ENCODE data around the gene ZSCAN21.

Gene ZSCAN21

DNA sequence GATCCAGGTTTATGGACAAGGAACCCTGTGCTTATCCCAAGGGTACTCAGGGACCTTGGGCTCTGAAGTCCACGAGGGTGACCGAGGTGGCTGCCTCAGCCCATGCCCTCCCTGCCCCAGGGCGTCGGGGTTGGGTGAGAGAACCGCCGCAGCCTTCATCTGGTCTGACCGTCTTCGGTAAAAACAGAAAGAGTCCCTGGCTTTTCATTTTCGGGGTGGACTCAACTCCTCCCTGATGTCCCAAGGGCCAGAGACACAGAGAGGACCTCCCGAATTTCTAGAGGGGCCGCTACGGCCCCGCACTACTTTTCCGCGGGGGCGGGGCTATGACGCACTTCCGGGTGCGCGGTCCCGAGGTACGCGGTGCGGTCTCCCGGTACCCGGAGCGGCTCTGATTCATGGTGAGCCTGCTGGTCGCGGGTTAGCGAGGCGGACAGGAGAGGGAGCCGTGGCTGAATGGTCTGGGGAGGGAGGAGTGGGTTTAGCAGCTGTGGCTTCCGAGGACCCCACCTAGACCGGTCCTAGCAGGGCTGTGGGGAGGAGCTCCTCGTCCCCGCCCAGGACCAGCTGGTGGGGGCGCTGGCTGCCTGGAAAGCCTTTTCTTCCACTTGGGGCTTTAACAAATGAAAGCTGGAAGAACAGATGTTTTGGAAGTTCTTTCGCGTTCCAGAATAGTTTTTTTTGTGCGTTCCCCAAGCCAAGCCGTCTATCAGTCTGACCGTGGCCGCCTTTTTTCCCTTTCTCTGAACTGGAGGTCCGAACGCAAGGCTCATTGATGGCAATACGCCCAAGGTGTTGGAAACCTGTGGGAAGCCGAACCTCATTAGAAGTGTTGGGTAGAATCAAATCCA, at the start of gene ZSCAN21 (continued):
- TF ChIP-seq, protein P1, sequence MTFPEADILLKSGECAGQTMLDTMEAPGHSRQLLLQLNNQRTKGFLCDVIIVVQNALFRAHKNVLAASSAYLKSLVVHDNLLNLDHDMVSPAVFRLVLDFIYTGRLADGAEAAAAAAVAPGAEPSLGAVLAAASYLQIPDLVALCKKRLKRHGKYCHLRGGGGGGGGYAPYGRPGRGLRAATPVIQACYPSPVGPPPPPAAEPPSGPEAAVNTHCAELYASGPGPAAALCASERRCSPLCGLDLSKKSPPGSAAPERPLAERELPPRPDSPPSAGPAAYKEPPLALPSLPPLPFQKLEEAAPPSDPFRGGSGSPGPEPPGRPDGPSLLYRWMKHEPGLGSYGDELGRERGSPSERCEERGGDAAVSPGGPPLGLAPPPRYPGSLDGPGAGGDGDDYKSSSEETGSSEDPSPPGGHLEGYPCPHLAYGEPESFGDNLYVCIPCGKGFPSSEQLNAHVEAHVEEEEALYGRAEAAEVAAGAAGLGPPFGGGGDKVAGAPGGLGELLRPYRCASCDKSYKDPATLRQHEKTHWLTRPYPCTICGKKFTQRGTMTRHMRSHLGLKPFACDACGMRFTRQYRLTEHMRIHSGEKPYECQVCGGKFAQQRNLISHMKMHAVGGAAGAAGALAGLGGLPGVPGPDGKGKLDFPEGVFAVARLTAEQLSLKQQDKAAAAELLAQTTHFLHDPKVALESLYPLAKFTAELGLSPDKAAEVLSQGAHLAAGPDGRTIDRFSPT (tag by site-specific recombination; IDR thresholded peaks at IDR 0.05), result no peak
- TF ChIP-seq ZNF654 (tag by site-specific recombination; IDR thresholded peaks at IDR 0.05; ENCODE audit: low read depth) (no peak), ZNF366 (tag by site-specific recombination; conservative IDR thresholded peaks at IDR 0.05) (0 out of 2 replicates have a peak, but pooled peaks have one; percentile 11), GLIS1 (tag by site-specific recombination; IDR thresholded peaks at IDR 0.05) (peak; percentile 81), ZNF174 (tag by site-specific recombination; IDR thresholded peaks at IDR 0.05) (no peak), KLF7 (tag by site-specific recombination; IDR thresholded peaks at IDR 0.05; ENCODE audit: borderline replicate concordance) (peak; percentile 74; the same call in 1 of the 2 replicates), ZBTB17 (tag by site-specific recombination; IDR thresholded peaks at IDR 0.05) (peak; percentile 73), YY2 (tag by site-specific recombination; IDR thresholded peaks at IDR 0.05) (no peak), ZNF211 (tag by site-specific recombination; IDR thresholded peaks at IDR 0.05; ENCODE audit: low read depth) (no peak), ZNF837 (tag by site-specific recombination; IDR thresholded peaks at IDR 0.05) (no peak), ZNF629 (tag by site-specific recombination; IDR thresholded peaks at IDR 0.05) (peak; percentile 97), ZNF777 (tag by site-specific recombination; IDR thresholded peaks at IDR 0.05; ENCODE audit: borderline replicate concordance) (no peak), SP3 (tag by site-specific recombination; IDR thresholded peaks at IDR 0.05) (peak; percentile 96), KLF16 (tag by site-specific recombination; IDR thresholded peaks at IDR 0.05) (peak; percentile 90), FEZF1 (tag by site-specific recombination; IDR thresholded peaks at IDR 0.05) (no peak), ZNF221 (tag by site-specific recombination; IDR thresholded peaks at IDR 0.05; ENCODE audit: borderline replicate concordance) (no peak), ZNF37A (tag by site-specific recombination; IDR thresholded peaks at IDR 0.05) (no peak), REPIN1 (tag by site-specific recombination; IDR thresholded peaks at IDR 0.05; ENCODE audit: low read depth) (no peak), ZNF10 (tag by site-specific recombination; IDR thresholded peaks at IDR 0.05) (no peak; the same call in 1 of the 2 replicates), ZNF350 (tag by site-specific recombination; IDR thresholded peaks at IDR 0.05) (no peak), ZBTB48 (tag by site-specific recombination; IDR thresholded peaks at IDR 0.05) (peak; percentile 68; the same call in 1 of the 2 replicates), ZIC2 (tag by site-specific recombination; IDR thresholded peaks at IDR 0.05) (peak; percentile 41; the same call in 1 of the 2 replicates)
- TF ChIP-seq, protein P2, sequence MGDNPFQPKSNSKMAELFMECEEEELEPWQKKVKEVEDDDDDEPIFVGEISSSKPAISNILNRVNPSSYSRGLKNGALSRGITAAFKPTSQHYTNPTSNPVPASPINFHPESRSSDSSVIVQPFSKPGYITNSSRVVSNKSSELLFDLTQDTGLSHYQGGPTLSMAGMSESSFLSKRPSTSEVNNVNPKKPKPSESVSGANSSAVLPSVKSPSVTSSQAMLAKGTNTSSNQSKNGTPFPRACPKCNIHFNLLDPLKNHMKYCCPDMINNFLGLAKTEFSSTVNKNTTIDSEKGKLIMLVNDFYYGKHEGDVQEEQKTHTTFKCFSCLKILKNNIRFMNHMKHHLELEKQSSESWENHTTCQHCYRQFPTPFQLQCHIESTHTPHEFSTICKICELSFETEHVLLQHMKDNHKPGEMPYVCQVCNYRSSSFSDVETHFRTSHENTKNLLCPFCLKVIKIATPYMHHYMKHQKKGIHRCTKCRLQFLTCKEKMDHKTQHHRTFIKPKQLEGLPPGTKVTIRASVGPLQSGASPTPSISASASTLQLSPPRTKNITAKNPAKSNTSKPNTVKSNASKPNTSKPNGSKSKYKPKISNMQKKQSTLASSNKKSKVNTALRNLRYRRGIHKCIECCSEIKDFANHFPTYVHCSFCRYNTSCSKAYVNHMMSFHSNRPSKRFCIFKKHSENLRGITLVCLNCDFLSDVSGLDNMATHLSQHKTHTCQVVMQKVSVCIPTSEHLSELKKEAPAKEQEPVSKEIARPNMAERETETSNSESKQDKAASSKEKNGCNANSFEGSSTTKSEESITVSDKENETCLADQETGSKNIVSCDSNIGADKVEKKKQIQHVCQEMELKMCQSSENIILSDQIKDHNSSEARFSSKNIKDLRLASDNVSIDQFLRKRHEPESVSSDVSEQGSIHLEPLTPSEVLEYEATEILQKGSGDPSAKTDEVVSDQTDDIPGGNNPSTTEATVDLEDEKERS (tag by site-specific recombination; IDR thresholded peaks at IDR 0.05), result no peak
- TF ChIP-seq, protein P3, sequence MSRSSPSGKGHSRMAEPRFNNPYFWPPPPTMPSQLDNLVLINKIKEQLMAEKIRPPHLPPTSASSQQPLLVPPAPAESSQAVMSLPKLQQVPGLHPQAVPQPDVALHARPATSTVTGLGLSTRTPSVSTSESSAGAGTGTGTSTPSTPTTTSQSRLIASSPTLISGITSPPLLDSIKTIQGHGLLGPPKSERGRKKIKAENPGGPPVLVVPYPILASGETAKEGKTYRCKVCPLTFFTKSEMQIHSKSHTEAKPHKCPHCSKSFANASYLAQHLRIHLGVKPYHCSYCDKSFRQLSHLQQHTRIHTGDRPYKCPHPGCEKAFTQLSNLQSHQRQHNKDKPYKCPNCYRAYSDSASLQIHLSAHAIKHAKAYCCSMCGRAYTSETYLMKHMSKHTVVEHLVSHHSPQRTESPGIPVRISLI (tag by site-specific recombination; IDR thresholded peaks at IDR 0.05), result no peak
- TF ChIP-seq, protein P4, sequence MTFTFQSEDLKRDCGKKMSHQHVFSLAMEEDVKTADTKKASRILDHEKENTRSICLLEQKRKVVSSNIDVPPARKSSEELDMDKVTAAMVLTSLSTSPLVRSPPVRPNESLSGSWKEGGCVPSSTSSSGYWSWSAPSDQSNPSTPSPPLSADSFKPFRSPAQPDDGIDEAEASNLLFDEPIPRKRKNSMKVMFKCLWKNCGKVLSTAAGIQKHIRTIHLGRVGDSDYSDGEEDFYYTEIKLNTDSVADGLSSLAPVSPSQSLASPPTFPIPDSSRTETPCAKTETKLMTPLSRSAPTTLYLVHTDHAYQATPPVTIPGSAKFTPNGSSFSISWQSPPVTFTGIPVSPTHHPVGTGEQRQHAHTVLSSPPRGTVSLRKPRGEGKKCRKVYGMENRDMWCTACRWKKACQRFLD (tag by site-specific recombination; IDR thresholded peaks at IDR 0.05), result no peak
- TF ChIP-seq, protein P5, sequence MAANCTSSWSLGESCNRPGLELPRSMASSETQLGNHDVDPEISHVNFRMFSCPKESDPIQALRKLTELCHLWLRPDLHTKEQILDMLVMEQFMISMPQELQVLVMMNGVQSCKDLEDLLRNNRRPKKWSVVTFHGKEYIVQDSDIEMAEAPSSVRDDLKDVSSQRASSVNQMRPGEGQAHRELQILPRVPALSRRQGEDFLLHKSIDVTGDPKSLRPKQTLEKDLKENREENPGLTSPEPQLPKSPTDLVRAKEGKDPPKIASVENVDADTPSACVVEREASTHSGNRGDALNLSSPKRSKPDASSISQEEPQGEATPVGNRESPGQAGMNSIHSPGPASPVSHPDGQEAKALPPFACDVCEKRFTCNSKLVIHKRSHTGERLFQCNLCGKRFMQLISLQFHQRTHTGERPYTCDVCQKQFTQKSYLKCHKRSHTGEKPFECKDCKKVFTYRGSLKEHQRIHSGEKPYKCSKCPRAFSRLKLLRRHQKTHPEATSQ (tag by site-specific recombination; IDR thresholded peaks at IDR 0.05), result 0 out of 2 replicates have a peak, but pooled peaks have one; percentile 70
- TF ChIP-seq, protein P6, sequence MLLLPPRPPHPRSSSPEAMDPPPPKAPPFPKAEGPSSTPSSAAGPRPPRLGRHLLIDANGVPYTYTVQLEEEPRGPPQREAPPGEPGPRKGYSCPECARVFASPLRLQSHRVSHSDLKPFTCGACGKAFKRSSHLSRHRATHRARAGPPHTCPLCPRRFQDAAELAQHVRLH (tag by site-specific recombination; IDR thresholded peaks at IDR 0.05), result no peak; the same call in 1 of the 2 replicates
- TF ChIP-seq, protein P7, sequence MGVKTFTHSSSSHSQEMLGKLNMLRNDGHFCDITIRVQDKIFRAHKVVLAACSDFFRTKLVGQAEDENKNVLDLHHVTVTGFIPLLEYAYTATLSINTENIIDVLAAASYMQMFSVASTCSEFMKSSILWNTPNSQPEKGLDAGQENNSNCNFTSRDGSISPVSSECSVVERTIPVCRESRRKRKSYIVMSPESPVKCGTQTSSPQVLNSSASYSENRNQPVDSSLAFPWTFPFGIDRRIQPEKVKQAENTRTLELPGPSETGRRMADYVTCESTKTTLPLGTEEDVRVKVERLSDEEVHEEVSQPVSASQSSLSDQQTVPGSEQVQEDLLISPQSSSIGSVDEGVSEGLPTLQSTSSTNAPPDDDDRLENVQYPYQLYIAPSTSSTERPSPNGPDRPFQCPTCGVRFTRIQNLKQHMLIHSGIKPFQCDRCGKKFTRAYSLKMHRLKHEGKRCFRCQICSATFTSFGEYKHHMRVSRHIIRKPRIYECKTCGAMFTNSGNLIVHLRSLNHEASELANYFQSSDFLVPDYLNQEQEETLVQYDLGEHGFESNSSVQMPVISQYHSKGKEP (tag by site-specific recombination; IDR thresholded peaks at IDR 0.05), result no peak
